ENCODE results near the gene MYBPC3. TPM values are rescaled to one million over a fixed set of nuclear protein-coding genes. Genes with fewer than 3 reads are reported as not detected.

Gene MYBPC3
- total RNA-seq, 1 experiment from 2014 or later: 0.05 TPM

DNA sequence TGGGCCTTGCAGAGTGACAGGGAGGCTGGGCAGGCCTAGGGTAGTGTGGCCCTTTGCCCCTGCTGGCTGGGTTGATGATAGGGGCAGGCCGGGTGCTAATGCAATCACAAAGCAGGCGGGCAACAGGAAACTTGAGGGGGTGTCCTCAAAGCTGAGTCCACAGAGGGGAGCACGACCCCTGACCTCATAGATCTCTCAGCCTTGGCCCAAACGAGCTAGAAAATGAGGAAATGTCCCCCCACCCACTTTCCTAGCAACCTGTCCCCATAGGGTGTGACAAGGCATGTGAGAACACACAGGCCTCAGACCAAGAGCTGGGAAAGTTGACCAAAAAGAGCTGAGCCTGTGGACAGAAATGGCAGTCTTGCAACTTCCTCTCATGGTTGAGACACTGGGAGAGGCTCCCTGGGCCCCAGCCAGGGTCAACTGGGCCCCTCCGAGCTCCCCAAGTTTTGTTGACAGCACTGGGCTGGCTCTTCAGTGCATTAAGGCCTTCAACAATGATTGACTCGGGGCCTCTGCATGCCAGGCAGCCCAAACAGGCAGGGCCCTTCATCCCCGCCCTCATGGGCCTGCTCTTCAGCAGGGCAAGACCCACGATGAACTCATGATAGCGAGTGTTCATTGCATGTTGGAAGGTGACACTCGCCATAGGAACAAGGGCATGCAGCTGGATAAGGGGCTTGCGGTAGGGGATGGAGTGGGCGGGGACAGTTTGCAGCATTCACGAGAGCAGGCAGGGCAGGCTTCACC, 35.6 kb upstream of the MYBPC3 start:
- no peak for DNase-seq (ENCODE audit: extremely low read depth, low read depth)

DNA sequence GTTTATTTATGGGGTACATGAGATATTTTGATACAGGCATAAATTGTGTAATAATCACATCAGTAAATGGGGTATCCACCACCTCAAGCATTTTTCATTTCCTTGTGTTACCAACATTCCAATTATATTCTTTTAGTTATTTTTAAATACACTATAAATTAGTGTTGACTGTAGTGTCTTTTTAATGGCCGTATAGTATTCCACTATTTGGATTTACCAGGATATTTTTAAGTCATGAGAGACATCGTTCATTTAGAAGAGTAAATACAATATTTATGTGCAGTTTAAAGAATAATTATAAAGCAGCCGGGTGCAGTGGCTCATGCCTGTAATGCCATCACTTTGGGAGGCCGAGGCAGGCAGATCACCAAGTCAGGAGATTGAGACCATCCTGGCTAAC, 32.0 kb upstream of the MYBPC3 start:
- no peak for DNase-seq (ENCODE audit: extremely low read depth, low read depth)

- no peak for DNase-seq (ENCODE audit: extremely low read depth, low read depth)
These were observed 30.6 kb upstream of the MYBPC3 start for GRCh38 chr11:47383071-47383470.

DNA sequence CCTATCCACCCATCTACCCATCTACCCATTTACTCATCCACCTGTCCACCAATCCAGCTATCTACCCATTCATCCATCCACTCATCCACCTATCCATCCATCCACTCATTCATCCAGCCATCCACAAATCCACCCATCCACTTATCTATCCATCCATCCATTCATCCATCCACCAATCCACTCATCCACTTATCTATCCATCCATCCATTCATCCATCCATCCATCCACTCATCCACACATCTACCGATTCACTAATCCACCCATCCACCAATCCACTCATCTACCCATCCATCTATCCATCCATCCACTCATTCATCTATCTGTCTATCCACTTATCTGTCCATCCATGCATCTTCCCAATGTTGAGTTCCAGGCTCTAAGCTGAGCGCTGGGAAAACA, 27.6 kb upstream of the MYBPC3 start:
- no peak for DNase-seq (ENCODE audit: extremely low read depth, low read depth)

GRCh38 chr11:47379317-47379716, 26.8 kb upstream of the MYBPC3 start:
- DNase-seq (ENCODE audit: extremely low read depth, low read depth): no peak

- no peak for DNase-seq (ENCODE audit: extremely low read depth, low read depth)
These were observed 26.3 kb upstream of the MYBPC3 start for GRCh38 chr11:47378836-47379170.

DNA sequence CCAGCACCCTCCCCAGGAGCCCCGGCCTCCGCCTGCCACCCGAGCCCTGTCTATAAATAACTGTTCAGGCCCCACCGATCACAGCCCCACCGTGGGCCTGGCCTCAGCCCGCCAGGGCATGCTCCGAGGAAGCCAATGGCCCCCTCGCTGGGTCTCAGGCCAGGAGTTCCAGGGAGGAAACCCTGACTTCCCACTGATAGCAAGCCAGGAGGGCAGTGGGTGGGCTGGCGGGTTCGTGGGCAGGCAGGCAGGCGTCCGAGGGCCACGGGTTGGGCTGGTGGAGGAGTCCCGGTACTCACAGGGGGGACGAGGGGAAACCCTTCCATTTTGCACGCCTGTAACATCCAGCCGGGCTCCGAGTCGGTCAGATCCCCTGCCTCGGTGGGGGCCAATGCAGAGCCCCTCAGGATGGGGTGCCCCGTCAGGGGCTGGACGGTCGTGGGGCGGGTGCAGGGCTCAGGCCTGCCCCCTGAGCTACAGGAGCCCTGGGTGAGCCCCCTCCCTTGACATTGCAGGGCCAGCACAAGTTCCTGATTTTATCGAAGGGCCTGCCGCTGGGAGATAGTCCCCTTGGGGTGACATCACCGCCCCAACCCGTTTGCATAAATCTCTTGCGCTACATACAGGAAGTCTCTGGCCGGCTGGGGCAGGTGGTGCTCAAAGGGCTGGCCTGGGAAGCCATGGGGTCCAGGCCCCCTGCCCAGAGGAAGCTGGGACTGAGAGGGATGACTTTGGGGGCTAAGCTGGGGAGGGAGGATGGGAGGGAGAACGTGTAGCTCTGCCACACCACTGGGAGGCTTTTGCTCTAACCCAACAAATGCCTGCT, 25.7 kb upstream of the MYBPC3 start, which contains the start of gene SPI1:
Gene SPI1, minus strand, starts transcription at position 538 of the 826 bp plus-strand sequence. Its CDS starts 194 bp downstream, at position 344.
- DNase-seq (ENCODE audit: extremely low read depth, low read depth): no peak

- no peak for DNase-seq (ENCODE audit: extremely low read depth, low read depth)
These were observed 25.1 kb upstream of the MYBPC3 start for GRCh38 chr11:47377571-47378009.

DNA sequence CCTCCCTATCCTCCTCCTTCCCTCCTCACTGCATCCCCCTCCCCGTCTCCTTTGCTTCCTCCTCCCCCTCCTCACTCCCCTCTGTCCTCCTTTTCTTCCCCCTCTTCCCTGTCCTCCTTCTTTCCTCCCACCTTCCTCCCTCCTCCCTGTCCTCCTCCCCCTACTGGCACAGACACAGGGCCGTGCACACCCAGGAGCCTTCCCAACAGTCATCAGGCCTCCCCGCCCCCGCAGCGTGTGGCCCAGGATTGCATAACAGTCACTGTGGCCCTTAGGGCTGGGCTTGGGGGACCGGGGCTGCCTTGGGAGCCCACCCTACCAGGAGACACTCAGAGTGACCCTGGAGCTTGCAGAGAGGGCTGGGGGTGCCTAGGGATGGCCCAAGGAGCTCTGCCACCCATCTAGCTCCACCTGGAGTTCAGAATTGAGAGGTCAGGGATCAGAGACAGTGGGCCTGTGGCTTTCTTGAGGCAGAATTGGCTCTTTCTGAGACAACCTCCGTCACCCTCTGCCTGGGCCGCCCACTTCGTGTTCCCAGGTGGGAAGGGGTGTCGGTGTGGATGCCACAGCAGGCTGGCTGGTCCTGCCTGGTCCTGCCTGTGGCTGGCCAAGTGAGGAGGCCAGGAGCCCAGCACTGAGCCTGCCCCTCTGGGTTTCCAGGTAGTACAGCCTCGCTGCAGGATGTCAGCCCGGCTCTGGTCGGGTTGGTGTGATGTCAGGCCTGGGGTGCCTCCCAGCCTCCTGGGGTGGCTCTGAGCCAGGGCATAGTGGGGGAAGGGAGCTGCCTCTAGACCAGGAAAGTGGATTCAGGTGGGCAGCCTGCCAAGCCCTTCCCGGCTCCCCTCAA, 24.2 kb upstream of the MYBPC3 start:
- no peak for DNase-seq (ENCODE audit: extremely low read depth, low read depth)

- no peak for DNase-seq (ENCODE audit: extremely low read depth, low read depth)
These were observed 23.6 kb upstream of the MYBPC3 start for GRCh38 chr11:47376107-47376524.

GRCh38 chr11:47375546-47376085, 23.1 kb upstream of the MYBPC3 start:
- DNase-seq (ENCODE audit: extremely low read depth, low read depth): no peak

GRCh38 chr11:47375020-47375419, 22.5 kb upstream of the MYBPC3 start:
- DNase-seq (ENCODE audit: extremely low read depth, low read depth): no peak

DNA sequence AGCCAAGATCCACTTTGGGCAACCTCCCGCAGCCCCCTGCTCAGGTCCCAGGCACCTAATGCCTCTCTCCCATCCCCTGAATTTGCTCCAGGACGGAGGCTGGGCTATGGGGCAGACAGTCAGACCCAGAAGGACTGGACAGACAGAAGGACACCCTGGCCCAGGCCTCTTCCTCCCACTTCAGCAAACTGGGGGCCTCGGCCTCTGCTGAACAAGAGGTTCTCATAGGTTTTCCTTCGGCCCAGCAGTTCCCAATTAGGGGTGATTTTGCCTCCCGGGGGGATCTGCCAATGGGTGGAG, 22.2 kb upstream of the MYBPC3 start:
- no peak for DNase-seq (ENCODE audit: extremely low read depth, low read depth)

DNA sequence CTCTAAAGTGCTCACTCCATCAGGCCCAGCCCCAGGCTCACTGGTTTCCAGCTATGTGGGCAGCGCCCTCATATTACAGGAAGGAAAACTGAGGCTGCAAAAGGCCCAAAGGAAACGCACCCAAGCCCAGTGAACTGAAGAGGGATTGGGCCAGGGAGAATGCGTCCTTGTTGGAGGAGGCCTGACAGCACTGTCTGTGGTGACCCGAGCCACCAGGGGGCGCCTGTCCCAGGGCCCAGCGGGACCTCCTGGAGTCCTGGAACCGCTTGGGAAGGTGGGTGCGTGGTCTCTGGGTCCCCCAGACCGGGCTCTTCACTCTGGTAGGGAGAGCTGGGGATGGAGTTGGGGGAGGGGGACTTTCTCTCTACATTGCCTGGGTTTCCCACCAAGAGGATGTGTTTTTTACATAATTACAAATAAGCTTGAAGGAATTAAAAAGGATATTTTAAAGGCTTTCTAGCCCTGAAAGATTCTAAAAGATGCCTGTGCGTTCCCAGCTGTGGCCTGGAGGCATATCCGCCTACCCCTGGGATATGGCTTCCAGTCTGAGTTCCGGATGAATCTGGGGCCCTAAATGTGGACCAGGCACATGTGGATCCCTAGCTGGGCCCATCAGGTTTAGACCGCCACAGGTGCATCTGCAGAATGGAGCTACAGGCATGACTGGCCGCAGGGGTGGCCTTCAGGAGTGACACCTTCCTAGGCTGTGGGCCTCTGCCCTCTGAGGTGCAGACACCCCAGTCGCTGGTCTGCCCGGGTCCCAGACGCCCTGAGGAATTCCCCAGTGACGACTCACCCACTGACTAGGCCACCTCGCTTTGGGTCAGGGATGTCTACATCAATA, 21.6 kb upstream of the MYBPC3 start:
- peak; percentile 54 for DNase-seq (ENCODE audit: extremely low read depth, low read depth)

GRCh38 chr11:47372422-47372821, 19.9 kb upstream of the MYBPC3 start:
- no peak for DNase-seq (ENCODE audit: extremely low read depth, low read depth)

DNA sequence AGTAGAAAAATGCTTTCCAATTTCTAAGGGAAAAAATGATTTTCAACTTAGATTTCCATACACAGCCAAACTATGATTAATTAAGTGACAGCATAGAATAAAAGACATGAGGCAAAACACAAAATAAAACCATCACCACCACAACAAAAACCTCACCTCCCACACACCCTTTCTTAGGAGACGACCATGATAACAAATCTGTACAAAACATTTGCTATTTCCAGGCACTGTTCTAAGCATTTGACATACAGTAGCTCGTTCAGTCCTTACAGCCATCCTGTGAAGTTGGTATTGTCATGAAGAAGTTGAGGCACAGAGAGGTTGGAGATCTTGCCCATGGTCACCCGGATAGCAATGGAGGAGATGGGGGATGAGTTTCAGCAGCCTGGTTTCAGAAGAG, 17.2 kb upstream of the MYBPC3 start:
- DNase-seq (ENCODE audit: extremely low read depth, low read depth): no peak

GRCh38 chr11:47366020-47366490, 13.6 kb upstream of the MYBPC3 start:
- DNase-seq (ENCODE audit: extremely low read depth, low read depth): no peak

GRCh38 chr11:47361419-47361818, 8.9 kb upstream of the MYBPC3 start:
- DNase-seq (ENCODE audit: extremely low read depth, low read depth): no peak

DNA sequence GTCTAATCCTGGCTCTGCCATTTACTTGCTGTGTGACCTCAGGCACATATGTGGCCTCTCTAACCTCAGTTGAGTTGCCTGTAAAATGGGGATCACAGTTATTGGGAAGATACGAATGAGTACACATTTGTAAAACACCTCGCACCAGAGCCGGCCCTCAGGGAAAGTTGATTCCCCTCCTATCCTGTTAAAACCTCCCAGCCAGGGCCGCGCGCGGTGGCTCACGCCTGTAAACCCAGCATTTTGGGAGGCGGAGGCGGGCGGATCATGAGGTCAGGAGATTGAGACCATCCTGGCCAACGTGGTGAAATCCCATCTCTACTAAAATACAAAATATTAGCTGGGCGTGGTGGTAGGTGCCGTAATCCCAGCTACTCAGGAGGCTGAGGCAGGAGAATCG, 7.8 kb upstream of the MYBPC3 start:
- no peak for DNase-seq (ENCODE audit: extremely low read depth, low read depth)

DNA sequence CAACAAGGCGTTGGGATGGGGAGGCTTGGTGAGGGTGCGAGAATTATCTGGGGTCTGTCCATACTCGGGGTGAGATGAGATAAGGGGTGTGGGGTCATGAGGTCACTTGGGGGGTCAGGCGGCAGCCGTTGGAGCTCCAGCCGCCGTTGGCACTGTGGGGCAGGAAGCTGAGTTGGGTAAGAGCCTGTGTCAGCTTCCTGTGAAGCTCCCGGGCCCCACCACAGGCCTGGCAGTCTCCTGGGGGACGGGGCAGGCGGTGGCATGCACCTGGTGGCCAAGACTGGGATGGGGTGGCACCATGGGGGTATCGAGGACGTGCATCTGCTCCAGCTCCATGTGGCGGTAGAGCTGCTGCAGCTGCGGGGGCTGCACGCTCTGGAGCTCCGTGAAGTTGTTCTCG, 7.1 kb upstream of the MYBPC3 start:
- DNase-seq (ENCODE audit: extremely low read depth, low read depth): no peak
